ENCODE results near the gene CLDN16.

CLDN16 gene

GRCh38 chr3:190375246-190375645 is 12.7 kb upstream of the CLDN16 start:
- DNase-seq (ENCODE audit: insufficient read length, low spot score) (no peak), FAIRE-seq (no peak)
- TF ChIP-seq SPI1 (IDR thresholded peaks at IDR 0.05; ENCODE audit: low read depth, low read length), result no peak
- TF ChIP-seq POU2F2 (IDR thresholded peaks at IDR 0.05; ENCODE audit: low read depth, low read length), result no peak
- no peak for TF ChIP-seq PAX5 (IDR thresholded peaks at IDR 0.05; ENCODE audit: insufficient read depth, low read length, severe bottlenecking)
- no peak for TF ChIP-seq POLR2AphosphoS5 (IDR thresholded peaks at IDR 0.05; ENCODE audit: low read depth, low read length)
- TF ChIP-seq TAF1 (IDR thresholded peaks at IDR 0.05; ENCODE audit: low read depth, low read length), result no peak
- no peak for TF ChIP-seq POLR2A (IDR thresholded peaks at IDR 0.05; ENCODE audit: low read depth, low read length)

GRCh38 chr3:190375671-190376070 is 12.3 kb upstream of the CLDN16 start:
- DNase-seq (ENCODE audit: insufficient read length, low spot score) (no peak), FAIRE-seq (no peak)
- TF ChIP-seq SPI1 (IDR thresholded peaks at IDR 0.05; ENCODE audit: low read depth, low read length), result no peak
- no peak for TF ChIP-seq POLR2A (IDR thresholded peaks at IDR 0.05; ENCODE audit: low read depth, low read length)
- TF ChIP-seq POU2F2 (IDR thresholded peaks at IDR 0.05; ENCODE audit: low read depth, low read length), result no peak
- TF ChIP-seq PAX5 (IDR thresholded peaks at IDR 0.05; ENCODE audit: insufficient read depth, low read length, severe bottlenecking), result no peak
- TF ChIP-seq POLR2AphosphoS5 (IDR thresholded peaks at IDR 0.05; ENCODE audit: low read depth, low read length), result no peak
- no peak for TF ChIP-seq TAF1 (IDR thresholded peaks at IDR 0.05; ENCODE audit: low read depth, low read length)

GRCh38 chr3:190378240-190378891 is 9.6 kb upstream of the CLDN16 start:
- no peak for TF ChIP-seq POU2F2 (IDR thresholded peaks at IDR 0.05; ENCODE audit: low read depth, low read length)
- no peak for TF ChIP-seq POLR2A (IDR thresholded peaks at IDR 0.05; ENCODE audit: low read depth, low read length)
- no peak for TF ChIP-seq PAX5 (IDR thresholded peaks at IDR 0.05; ENCODE audit: insufficient read depth, low read length, severe bottlenecking)
- TF ChIP-seq SPI1 (IDR thresholded peaks at IDR 0.05; ENCODE audit: low read depth, low read length), result no peak
- TF ChIP-seq TAF1 (IDR thresholded peaks at IDR 0.05; ENCODE audit: low read depth, low read length), result no peak
- no peak for TF ChIP-seq POLR2AphosphoS5 (IDR thresholded peaks at IDR 0.05; ENCODE audit: low read depth, low read length)
- no peak for DNase-seq (ENCODE audit: insufficient read length, low spot score)
- peak; percentile 20 for FAIRE-seq

- no peak for TF ChIP-seq PAX5 (IDR thresholded peaks at IDR 0.05; ENCODE audit: insufficient read depth, low read length, severe bottlenecking)
- no peak for TF ChIP-seq POU2F2 (IDR thresholded peaks at IDR 0.05; ENCODE audit: low read depth, low read length)
- no peak for TF ChIP-seq TAF1 (IDR thresholded peaks at IDR 0.05; ENCODE audit: low read depth, low read length)
- TF ChIP-seq SPI1 (IDR thresholded peaks at IDR 0.05; ENCODE audit: low read depth, low read length), result no peak
- no peak for TF ChIP-seq POLR2AphosphoS5 (IDR thresholded peaks at IDR 0.05; ENCODE audit: low read depth, low read length)
- TF ChIP-seq POLR2A (IDR thresholded peaks at IDR 0.05; ENCODE audit: low read depth, low read length), result no peak
- no peak for FAIRE-seq
Observed at GRCh38 chr3:190380184-190380583, 7.8 kb upstream of the CLDN16 start.

GRCh38 chr3:190381441-190381840 is 6.5 kb upstream of the CLDN16 start:
- FAIRE-seq (no peak), DNase-seq (ENCODE audit: insufficient read length, low spot score) (no peak)
- TF ChIP-seq POLR2AphosphoS5 (IDR thresholded peaks at IDR 0.05; ENCODE audit: low read depth, low read length) (no peak), SPI1 (IDR thresholded peaks at IDR 0.05; ENCODE audit: low read depth, low read length) (no peak), TAF1 (IDR thresholded peaks at IDR 0.05; ENCODE audit: low read depth, low read length) (no peak), PAX5 (IDR thresholded peaks at IDR 0.05; ENCODE audit: insufficient read depth, low read length, severe bottlenecking) (no peak), POU2F2 (IDR thresholded peaks at IDR 0.05; ENCODE audit: low read depth, low read length) (no peak), POLR2A (IDR thresholded peaks at IDR 0.05; ENCODE audit: low read depth, low read length) (no peak)

More at GRCh38 chr3:190380184-190380583, 7.8 kb upstream of the CLDN16 start:
- DNase-seq (ENCODE audit: insufficient read length, low spot score), result no peak

- TF ChIP-seq POLR2AphosphoS5 (IDR thresholded peaks at IDR 0.05; ENCODE audit: low read depth, low read length) (no peak), POLR2A (IDR thresholded peaks at IDR 0.05; ENCODE audit: low read depth, low read length) (no peak), POU2F2 (IDR thresholded peaks at IDR 0.05; ENCODE audit: low read depth, low read length) (no peak), PAX5 (IDR thresholded peaks at IDR 0.05; ENCODE audit: insufficient read depth, low read length, severe bottlenecking) (no peak), SPI1 (IDR thresholded peaks at IDR 0.05; ENCODE audit: low read depth, low read length) (no peak), TAF1 (IDR thresholded peaks at IDR 0.05; ENCODE audit: low read depth, low read length) (no peak)
- no peak for FAIRE-seq
Observed at GRCh38 chr3:190382082-190382481, 5.9 kb upstream of the CLDN16 start.

GRCh38 chr3:190384309-190384756 is 3.6 kb upstream of the CLDN16 start:
- TF ChIP-seq POU2F2 (IDR thresholded peaks at IDR 0.05; ENCODE audit: low read depth, low read length) (no peak), POLR2AphosphoS5 (IDR thresholded peaks at IDR 0.05; ENCODE audit: low read depth, low read length) (no peak), TAF1 (IDR thresholded peaks at IDR 0.05; ENCODE audit: low read depth, low read length) (no peak), SPI1 (IDR thresholded peaks at IDR 0.05; ENCODE audit: low read depth, low read length) (no peak), POLR2A (IDR thresholded peaks at IDR 0.05; ENCODE audit: low read depth, low read length) (no peak), PAX5 (IDR thresholded peaks at IDR 0.05; ENCODE audit: insufficient read depth, low read length, severe bottlenecking) (no peak)
- FAIRE-seq (peak; percentile 43), DNase-seq (ENCODE audit: insufficient read length, low spot score) (peak; percentile 5)

More at GRCh38 chr3:190382082-190382481, 5.9 kb upstream of the CLDN16 start:
- no peak for DNase-seq (ENCODE audit: insufficient read length, low spot score)

GRCh38 chr3:190385731-190386688 is 2.0 kb upstream of the CLDN16 start:
- FAIRE-seq, result no peak
- no peak for DNase-seq (ENCODE audit: insufficient read length, low spot score)

More at GRCh38 chr3:190385731-190386688, 2.0 kb upstream of the CLDN16 start:
- TF ChIP-seq POU2F2 (IDR thresholded peaks at IDR 0.05; ENCODE audit: low read depth, low read length), result no peak
- no peak for TF ChIP-seq POLR2AphosphoS5 (IDR thresholded peaks at IDR 0.05; ENCODE audit: low read depth, low read length)
- TF ChIP-seq SPI1 (IDR thresholded peaks at IDR 0.05; ENCODE audit: low read depth, low read length), result no peak
- TF ChIP-seq TAF1 (IDR thresholded peaks at IDR 0.05; ENCODE audit: low read depth, low read length), result no peak
- no peak for TF ChIP-seq PAX5 (IDR thresholded peaks at IDR 0.05; ENCODE audit: insufficient read depth, low read length, severe bottlenecking)
- no peak for TF ChIP-seq POLR2A (IDR thresholded peaks at IDR 0.05; ENCODE audit: low read depth, low read length)

Measured in GM12891 (cell line).